ENCODE data around the gene TPO.
"Not testable (repeated sequence)": the region's sequence is repeated elsewhere in the genome, so short reads cannot be mapped to it uniquely, and the experiment has no call there.

The TPO gene

DNA sequence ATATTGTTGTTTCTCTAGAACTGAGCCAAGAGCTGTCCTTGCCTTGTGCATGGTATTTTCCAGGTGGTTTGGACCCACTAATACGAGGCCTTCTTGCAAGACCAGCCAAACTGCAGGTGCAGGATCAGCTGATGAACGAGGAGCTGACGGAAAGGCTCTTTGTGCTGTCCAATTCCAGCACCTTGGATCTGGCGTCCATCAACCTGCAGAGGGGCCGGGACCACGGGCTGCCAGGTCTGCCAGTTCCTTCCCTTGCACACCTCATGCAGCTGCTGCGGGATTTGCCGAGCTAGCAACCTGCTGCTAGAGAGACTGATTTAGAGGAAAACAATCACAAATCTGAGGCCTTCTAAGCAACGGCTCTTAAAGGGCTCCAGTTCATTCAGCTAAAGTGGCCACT is 74.5 kb downstream of the TPO start:
- no peak for DNase-seq

DNA sequence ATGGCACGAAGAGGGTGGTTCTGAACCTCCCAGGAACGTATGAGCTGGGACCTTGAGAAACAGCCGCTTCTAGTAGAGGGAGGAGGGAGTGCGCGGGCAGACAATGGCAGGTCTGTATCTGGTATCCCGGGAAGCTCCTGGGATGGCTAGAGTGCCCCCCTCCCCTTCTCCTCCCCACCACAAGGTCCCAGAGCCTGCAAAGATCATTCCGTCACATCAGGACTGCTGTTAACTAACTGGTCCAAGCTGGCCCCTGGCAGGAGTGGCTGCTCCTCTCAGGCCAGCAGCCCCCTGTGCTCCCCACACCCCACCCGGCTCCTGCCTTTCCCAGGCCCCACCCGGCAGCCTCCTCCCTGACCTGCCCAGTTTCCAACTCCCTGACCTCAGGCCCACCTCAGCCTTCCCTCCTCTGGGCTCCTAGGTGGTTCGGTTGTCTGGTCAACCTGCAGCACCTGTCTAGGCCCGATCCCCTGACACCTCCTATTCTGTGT is 75.0 kb downstream of the TPO start:
- DNase-seq, result no peak

DNA sequence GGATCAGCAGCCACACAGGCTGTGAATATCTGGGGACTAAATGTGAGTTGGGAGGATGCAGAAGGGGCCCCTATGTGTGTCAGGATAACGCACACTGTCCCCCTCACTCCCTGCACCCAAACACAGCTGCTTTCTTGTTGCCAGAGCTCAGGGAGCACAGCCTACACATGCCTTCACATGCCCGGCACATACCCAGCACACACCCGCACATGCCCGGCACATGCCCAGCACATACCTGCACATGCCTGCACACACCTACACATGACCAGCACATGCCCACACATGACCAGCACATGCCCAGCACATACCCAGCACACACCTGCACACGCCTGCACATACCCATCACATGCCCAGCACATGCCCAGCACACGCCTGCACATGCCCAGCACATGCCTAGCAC is 75.6 kb downstream of the TPO start:
- DNase-seq, result no peak

- no peak for DNase-seq
These were observed 76.2 kb downstream of the TPO start for GRCh38 chr2:1489486-1489885.

DNA sequence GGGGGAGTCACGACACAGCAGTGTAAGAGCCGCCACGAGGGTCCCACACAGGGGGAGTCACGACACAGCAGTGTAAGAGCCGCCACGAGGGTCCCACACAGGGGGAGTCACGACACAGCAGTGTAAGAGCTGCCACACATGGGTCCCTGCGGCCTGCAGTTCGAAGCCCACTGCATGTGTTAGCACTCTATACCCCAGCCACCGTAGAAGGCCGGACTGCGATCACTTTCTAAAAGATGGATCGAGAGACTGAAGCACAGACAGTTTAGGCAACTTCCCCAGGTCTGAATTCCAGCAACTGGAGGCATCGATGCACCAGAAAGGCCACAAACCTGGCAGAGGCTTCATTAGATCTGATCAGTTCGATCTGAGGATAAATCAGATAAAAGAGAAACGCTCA is 77.1 kb downstream of the TPO start:
- not testable (repeated sequence) for DNase-seq

- DNase-seq, result no peak
These were observed 78.5 kb downstream of the TPO start for GRCh38 chr2:1491751-1492150.

GRCh38 chr2:1492231-1492630 is 79.0 kb downstream of the TPO start:
- not testable (repeated sequence) for DNase-seq

- no peak for DNase-seq
These were observed 79.6 kb downstream of the TPO start for GRCh38 chr2:1492711-1493430.

GRCh38 chr2:1493431-1494126 is 80.3 kb downstream of the TPO start:
- no peak for DNase-seq

GRCh38 chr2:1494257-1494656 is 81.0 kb downstream of the TPO start:
- no peak for DNase-seq

GRCh38 chr2:1494906-1495305 is 81.6 kb downstream of the TPO start:
- DNase-seq, result no peak

DNA sequence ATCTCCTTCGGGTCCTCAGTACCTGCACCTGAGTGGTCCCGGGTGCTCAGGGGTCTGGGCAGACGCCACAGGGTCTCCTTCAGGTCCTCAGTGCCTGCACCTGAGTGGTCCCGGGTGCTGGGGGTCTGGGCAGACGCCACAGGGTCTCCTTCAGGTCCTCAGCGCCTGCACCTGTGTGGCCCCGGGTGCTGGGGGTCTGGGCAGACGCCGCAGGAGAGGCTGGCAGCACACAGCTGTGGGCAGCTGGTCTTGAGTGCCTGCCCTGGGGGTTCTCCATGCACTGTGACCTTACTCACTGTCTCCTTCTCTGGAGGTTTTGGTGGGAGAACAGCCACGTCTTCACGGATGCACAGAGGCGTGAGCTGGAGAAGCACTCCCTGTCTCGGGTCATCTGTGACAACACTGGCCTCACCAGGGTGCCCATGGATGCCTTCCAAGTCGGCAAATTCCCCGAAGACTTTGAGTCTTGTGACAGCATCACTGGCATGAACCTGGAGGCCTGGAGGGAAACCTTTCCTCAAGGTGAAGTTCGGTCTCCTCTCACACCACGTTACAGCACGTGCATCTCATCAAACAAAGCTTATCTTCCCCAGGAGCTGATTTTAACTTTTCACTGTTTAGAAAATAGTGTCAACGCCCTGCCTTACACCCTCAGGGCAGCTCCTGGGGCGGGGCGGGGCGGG is 82.6 kb downstream of the TPO start:
- DNase-seq, result no peak

DNA sequence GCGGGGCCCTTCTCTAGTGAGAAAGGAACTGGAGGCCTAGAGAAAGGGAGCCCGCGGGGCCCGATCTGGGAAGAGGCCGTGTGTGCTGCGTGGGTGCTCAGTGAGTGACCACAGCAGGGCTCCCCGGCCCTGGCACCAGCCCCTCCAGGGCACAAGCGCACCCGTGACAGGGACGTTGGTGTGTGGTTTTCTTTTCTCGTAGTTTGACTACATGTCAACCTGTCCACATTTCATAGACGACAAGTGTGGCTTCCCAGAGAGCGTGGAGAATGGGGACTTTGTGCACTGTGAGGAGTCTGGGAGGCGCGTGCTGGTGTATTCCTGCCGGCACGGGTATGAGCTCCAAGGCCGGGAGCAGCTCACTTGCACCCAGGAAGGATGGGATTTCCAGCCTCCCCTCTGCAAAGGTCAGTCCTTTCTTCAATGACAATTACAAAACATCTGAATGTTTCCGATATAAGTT is 83.1 kb downstream of the TPO start:
- no peak for DNase-seq

GRCh38 chr2:1497122-1497611 is 83.9 kb downstream of the TPO start:
- no peak for DNase-seq

DNA sequence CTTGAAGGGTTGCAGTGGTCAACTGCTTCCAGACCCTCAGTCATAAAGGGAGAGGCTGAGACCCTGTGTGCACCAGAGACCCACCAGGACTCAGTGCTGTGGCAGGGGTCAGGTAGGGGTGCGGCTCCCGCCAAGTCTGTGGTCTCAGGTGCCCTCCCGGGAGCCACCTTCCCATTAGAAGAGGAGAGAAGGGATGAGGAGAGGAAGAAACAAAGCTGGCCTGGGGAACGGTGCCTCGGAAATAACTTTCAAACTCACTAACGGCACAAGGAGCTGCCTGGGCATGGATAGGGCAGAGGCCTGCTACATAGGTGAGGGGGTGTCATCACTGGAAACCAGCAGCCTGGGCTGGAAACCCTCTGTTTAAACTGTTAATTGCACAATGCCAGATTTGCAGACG is 84.9 kb downstream of the TPO start:
- DNase-seq, result no peak

- DNase-seq, result no peak
These were observed 86.0 kb downstream of the TPO start for GRCh38 chr2:1499033-1499795.

DNA sequence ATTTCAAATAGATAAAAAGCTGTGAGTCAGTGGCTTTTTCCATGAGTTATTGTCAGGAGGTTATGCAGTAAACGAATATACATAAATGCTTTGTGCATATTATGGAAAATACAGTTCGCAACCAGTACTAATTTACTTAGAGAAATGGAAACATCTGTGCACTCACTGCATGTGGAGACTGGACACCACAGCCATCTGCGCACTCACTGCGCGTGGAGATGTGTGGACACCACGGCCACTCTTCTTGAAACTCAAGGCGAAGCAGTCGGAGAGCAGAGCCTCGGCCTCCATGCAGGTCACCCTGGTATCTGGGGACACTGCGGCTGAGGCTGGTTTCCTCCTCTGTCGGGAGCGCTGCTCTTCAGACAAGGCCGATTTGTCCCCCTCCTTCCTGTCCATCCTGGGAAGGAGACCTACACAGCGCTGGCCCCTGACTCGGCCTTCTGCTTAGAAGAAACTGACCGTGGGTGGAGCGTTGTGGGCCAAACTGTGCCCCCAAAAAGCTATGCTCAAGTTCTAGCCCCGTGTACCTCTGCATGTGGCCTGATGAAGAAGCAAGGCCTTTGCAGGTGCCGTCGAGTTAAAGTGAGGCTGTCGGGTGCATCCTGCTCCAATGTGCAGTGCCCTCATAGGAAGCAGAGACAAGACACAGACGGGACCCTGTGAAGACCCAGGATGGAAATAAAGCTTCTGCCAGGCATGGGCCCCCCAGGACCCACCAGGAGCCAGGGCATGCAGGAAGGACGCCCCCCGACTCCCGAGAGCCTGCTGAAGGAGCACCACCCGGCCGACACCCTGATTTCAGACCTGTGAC is 88.0 kb downstream of the TPO start:
- no peak for DNase-seq

DNA sequence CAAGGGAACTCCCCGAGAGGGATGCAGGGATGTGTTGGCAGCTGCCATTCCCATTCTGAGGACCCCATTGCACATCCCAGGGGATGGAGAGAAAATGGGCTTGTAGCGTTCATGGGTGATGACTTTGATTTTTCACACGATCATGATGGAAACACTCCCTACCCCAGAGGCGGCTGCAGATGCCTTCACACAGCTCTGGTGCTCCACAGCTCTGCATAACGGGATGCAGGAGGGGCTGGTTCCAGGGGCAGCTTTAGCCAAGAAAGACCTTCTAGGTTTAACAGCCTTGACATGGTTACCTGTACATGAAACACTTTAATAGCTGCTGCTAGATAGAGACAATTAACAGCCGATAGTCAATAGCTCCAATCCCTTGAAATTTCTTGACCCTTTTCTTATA is 88.7 kb downstream of the TPO start:
- no peak for DNase-seq

DNA sequence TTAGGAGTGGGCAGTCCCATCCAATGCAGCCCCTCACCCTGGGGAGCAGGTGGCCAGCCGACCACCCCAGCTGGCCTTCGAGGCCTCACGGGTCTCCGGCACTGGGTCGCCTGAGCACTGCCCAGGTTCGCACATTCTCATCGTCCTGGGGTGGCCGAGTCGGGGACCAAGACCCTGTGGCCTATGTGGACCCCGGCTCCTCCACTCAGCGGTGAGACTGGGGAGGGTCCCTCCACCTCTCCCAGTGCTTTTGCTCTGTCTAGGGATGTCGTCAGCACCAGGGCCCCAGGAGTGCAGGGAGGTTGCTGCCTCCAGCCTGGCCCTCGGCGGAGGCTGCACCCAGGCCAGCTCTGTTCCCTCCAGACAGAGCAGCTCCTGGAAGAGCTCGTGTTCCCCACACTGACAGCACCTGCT is 89.6 kb downstream of the TPO start:
- no peak for DNase-seq

DNA sequence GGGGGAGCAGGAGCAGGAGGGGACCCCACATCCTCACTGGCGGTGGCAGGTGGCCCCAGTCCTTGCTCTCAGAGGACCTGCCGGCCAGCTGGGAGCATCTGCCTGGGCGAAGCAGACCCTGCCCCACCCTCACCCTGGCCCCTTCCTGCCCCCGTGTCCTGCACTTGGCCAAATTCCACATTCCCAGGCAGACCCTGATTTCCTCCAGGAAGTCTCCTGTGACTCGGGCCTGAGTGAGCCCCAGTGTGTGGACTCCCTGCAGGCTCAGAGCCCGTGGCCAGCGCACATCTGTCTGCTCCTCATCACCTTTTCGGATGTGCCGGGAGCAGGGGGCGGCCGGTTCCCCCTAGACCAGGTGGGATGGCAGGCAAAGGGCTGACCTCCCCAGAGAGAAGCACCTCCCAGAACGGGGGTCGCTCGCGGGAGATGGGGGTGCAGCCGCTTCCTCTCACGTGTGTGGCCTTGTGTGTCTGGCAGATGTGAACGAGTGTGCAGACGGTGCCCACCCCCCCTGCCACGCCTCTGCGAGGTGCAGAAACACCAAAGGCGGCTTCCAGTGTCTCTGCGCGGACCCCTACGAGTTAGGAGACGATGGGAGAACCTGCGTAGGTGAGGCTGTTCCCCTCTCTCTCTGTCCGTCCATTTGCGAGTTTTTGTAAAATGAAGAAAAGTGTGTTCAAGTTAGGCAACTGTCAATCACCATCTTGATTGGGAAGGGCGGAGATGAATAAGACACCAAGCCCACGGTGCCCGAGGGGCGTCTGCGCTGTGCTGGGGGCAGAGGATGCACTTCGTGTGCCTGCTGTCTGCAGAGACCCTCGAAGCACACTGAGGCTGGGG is 90.4 kb downstream of the TPO start:
- DNase-seq, result no peak

- no peak for DNase-seq
These were observed 91.1 kb downstream of the TPO start for GRCh38 chr2:1504311-1504750.

Measured in AML-193 (cell line).